ENCODE results near the gene KIF26B. TPM values are rescaled to one million over a fixed set of nuclear protein-coding genes. Genes with fewer than 3 reads are reported as not detected.

Gene KIF26B
- total RNA-seq (2022; extraction: Qiagen RNA extraction), result 0.05 to 0.15 TPM (median 0.09 TPM) in 5 replicates

GRCh38 chr1:245154429-245155271 lies at the start of gene KIF26B:
Gene KIF26B, plus strand, starts transcription at chr1:245154985. Its CDS starts 440 bp downstream, at chr1:245155425.

